Panc1 (cell line): ENCODE results near the gene SPDYC.

Experiments
- CTCF ChIP-seq: fragments of 450-650 bp; IDR thresholded peaks from 2 replicates; pipeline ENCODE4 v1.5.1; 2017; ENCODE audit warnings: mild to moderate bottlenecking
- REST ChIP-seq, 2 experiments: IDR thresholded peaks; 2 replicates each; pipeline ENCODE4 v1.6.1; 2011 to 2012; ENCODE audit warnings: low read depth in 2 of 2, control low read depth in 1 of 2, low read length in 1 of 2, mild to moderate bottlenecking in 1 of 2, moderate library complexity in 1 of 2; ENCODE audit not compliant: insufficient read depth in 1 of 2
- TCF7L2 ChIP-seq: IDR thresholded peaks from 2 replicates; pipeline ENCODE4 v1.6.1; 2011; ENCODE audit warnings: mild to moderate bottlenecking, low read depth, low read length, inconsistent platforms

DNA sequence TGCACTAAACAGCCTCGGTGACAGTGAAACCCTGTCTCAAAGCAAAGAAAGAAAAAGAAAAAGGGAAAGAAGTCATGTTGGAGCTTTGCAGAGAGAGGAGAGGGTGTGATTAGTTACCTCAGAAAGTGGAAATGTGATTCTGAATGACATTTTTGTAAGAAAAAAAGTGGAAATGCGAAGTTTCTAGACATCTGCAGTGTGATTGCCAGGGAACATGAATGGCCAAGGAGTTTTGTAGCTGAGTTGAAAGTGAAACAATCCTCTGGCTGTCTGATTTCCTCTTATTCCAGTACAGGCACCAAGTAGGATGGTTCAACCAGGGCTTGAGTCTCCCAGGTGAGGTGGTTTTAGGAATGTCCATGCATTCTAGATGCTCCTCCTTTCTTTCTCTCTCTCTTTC, 17.9 kb upstream of the SPDYC start:
- TF ChIP-seq CTCF (no peak), REST (IDR thresholded peaks at IDR 0.05; ENCODE audit: insufficient read depth in 1 of 2, low read depth in 2 of 2, low read length in 1 of 2) (no peak), TCF7L2 (no peak)
